ENCODE data around the gene ARHGAP22.

ARHGAP22 gene

GRCh38 chr10:48481385-48481784 is 123.5 kb downstream of the ARHGAP22 start:
- no peak overlapping the region for H3K27ac Mint-ChIP-seq
- no peaks in the 10 kb centered on the region for H3K9me3 Mint-ChIP-seq
- H3K36me3 Mint-ChIP-seq (ENCODE audit: low read depth) = no peaks in the 10 kb centered on the region
- no peak overlapping the region for H3K4me3 Mint-ChIP-seq
- peaks cover 3% of the 10 kb centered on the region for H3K27me3 Mint-ChIP-seq
- no peaks in the 10 kb centered on the region for H3K4me1 Mint-ChIP-seq (ENCODE audit: low read depth)

GRCh38 chr10:48480397-48481374 is 124.2 kb downstream of the ARHGAP22 start:
- H3K27me3 Mint-ChIP-seq = peaks cover 3% of the 10 kb centered on the region
- no peaks in the 10 kb centered on the region for H3K36me3 Mint-ChIP-seq (ENCODE audit: low read depth)
- no peak overlapping the region for H3K4me3 Mint-ChIP-seq
- H3K27ac Mint-ChIP-seq = no peak overlapping the region
- H3K9me3 Mint-ChIP-seq = no peaks in the 10 kb centered on the region
- no peaks in the 10 kb centered on the region for H3K4me1 Mint-ChIP-seq (ENCODE audit: low read depth)

- Mint-ChIP-seq H3K27ac (no peak overlapping the region), H3K27me3 (no peaks in the 10 kb centered on the region), H3K4me1 (ENCODE audit: low read depth) (no peaks in the 10 kb centered on the region), H3K9me3 (no peaks in the 10 kb centered on the region), H3K36me3 (ENCODE audit: low read depth) (no peaks in the 10 kb centered on the region), H3K4me3 (no peak overlapping the region)
Measured at GRCh38 chr10:48478980-48479811, 125.7 kb downstream of the ARHGAP22 start.

GRCh38 chr10:48478469-48478868 is 126.4 kb downstream of the ARHGAP22 start:
- no peaks in the 10 kb centered on the region for H3K4me1 Mint-ChIP-seq (ENCODE audit: low read depth)
- H3K27ac Mint-ChIP-seq = no peak overlapping the region
- H3K27me3 Mint-ChIP-seq = no peaks in the 10 kb centered on the region
- no peak overlapping the region for H3K4me3 Mint-ChIP-seq
- no peaks in the 10 kb centered on the region for H3K36me3 Mint-ChIP-seq (ENCODE audit: low read depth)
- H3K9me3 Mint-ChIP-seq = no peaks in the 10 kb centered on the region

- H3K27me3 Mint-ChIP-seq = no peaks in the 10 kb centered on the region
- H3K27ac Mint-ChIP-seq = no peak overlapping the region
- no peaks in the 10 kb centered on the region for H3K36me3 Mint-ChIP-seq (ENCODE audit: low read depth)
- H3K9me3 Mint-ChIP-seq = no peaks in the 10 kb centered on the region
- no peak overlapping the region for H3K4me3 Mint-ChIP-seq
- no peaks in the 10 kb centered on the region for H3K4me1 Mint-ChIP-seq (ENCODE audit: low read depth)
Measured at GRCh38 chr10:48477616-48478015, 127.3 kb downstream of the ARHGAP22 start.

- Mint-ChIP-seq H3K9me3 (no peaks in the 10 kb centered on the region), H3K36me3 (ENCODE audit: low read depth) (no peaks in the 10 kb centered on the region), H3K27me3 (no peaks in the 10 kb centered on the region), H3K4me3 (no peak overlapping the region), H3K27ac (no peak overlapping the region), H3K4me1 (ENCODE audit: low read depth) (no peaks in the 10 kb centered on the region)
Measured at GRCh38 chr10:48477141-48477540, 127.7 kb downstream of the ARHGAP22 start.

GRCh38 chr10:48476279-48476982 is 128.4 kb downstream of the ARHGAP22 start:
- Mint-ChIP-seq H3K27me3 (no peaks in the 10 kb centered on the region), H3K4me1 (ENCODE audit: low read depth) (no peaks in the 10 kb centered on the region), H3K27ac (no peak overlapping the region), H3K9me3 (no peaks in the 10 kb centered on the region), H3K4me3 (no peak overlapping the region), H3K36me3 (ENCODE audit: low read depth) (no peaks in the 10 kb centered on the region)

GRCh38 chr10:48475943-48476278 is 129.0 kb downstream of the ARHGAP22 start:
- Mint-ChIP-seq H3K9me3 (no peaks in the 10 kb centered on the region), H3K4me1 (ENCODE audit: low read depth) (no peaks in the 10 kb centered on the region)

GRCh38 chr10:48474765-48475365 is 130.0 kb downstream of the ARHGAP22 start:
- H3K36me3 Mint-ChIP-seq (ENCODE audit: low read depth) = no peaks in the 10 kb centered on the region

More at GRCh38 chr10:48475943-48476278, 129.0 kb downstream of the ARHGAP22 start:
- H3K36me3 Mint-ChIP-seq (ENCODE audit: low read depth) = no peaks in the 10 kb centered on the region
- no peaks in the 10 kb centered on the region for H3K27me3 Mint-ChIP-seq
- H3K4me3 Mint-ChIP-seq = no peak overlapping the region
- H3K27ac Mint-ChIP-seq = no peak overlapping the region

GRCh38 chr10:48473704-48474103 is 131.2 kb downstream of the ARHGAP22 start:
- no peak overlapping the region for H3K27ac Mint-ChIP-seq
- H3K9me3 Mint-ChIP-seq = no peaks in the 10 kb centered on the region
- H3K4me1 Mint-ChIP-seq (ENCODE audit: low read depth) = no peaks in the 10 kb centered on the region
- H3K36me3 Mint-ChIP-seq (ENCODE audit: low read depth) = no peaks in the 10 kb centered on the region
- H3K27me3 Mint-ChIP-seq = no peaks in the 10 kb centered on the region
- H3K4me3 Mint-ChIP-seq = no peak overlapping the region

More at GRCh38 chr10:48474765-48475365, 130.0 kb downstream of the ARHGAP22 start:
- H3K9me3 Mint-ChIP-seq = no peaks in the 10 kb centered on the region
- H3K4me3 Mint-ChIP-seq = no peak overlapping the region
- no peaks in the 10 kb centered on the region for H3K4me1 Mint-ChIP-seq (ENCODE audit: low read depth)
- no peak overlapping the region for H3K27ac Mint-ChIP-seq
- no peaks in the 10 kb centered on the region for H3K27me3 Mint-ChIP-seq

- no peaks in the 10 kb centered on the region for H3K4me1 Mint-ChIP-seq (ENCODE audit: low read depth)
- no peaks in the 10 kb centered on the region for H3K9me3 Mint-ChIP-seq
Measured at GRCh38 chr10:48472501-48473069, 132.3 kb downstream of the ARHGAP22 start.

GRCh38 chr10:48470893-48471805 is 133.7 kb downstream of the ARHGAP22 start:
- Mint-ChIP-seq H3K4me3 (no peak overlapping the region), H3K36me3 (ENCODE audit: low read depth) (no peaks in the 10 kb centered on the region), H3K27me3 (no peaks in the 10 kb centered on the region), H3K27ac (no peak overlapping the region), H3K9me3 (no peaks in the 10 kb centered on the region), H3K4me1 (ENCODE audit: low read depth) (no peaks in the 10 kb centered on the region)

More at GRCh38 chr10:48472501-48473069, 132.3 kb downstream of the ARHGAP22 start:
- Mint-ChIP-seq H3K36me3 (ENCODE audit: low read depth) (no peaks in the 10 kb centered on the region), H3K27me3 (no peaks in the 10 kb centered on the region), H3K4me3 (no peak overlapping the region), H3K27ac (no peak overlapping the region)

GRCh38 chr10:48470115-48470892 is 134.6 kb downstream of the ARHGAP22 start:
- Mint-ChIP-seq H3K27ac (no peak overlapping the region), H3K9me3 (no peaks in the 10 kb centered on the region), H3K4me3 (no peak overlapping the region), H3K27me3 (no peaks in the 10 kb centered on the region), H3K36me3 (ENCODE audit: low read depth) (no peaks in the 10 kb centered on the region), H3K4me1 (ENCODE audit: low read depth) (no peaks in the 10 kb centered on the region)
